HG03457 (cell line): ENCODE data around the gene ADGRA1.
"Not testable (repeated sequence)": the region's sequence is repeated elsewhere in the genome, so short reads cannot be mapped to it uniquely, and the experiment has no call there.

Experiments used
- ATAC-seq: cut with Tn5 transposase; IDR thresholded peaks from one replicate; pipeline ENCODE4 v1.9.1; 2021; ENCODE audit warnings: moderate number of reproducible peaks; ENCODE audit not compliant: unreplicated experiment

ADGRA1 gene

DNA sequence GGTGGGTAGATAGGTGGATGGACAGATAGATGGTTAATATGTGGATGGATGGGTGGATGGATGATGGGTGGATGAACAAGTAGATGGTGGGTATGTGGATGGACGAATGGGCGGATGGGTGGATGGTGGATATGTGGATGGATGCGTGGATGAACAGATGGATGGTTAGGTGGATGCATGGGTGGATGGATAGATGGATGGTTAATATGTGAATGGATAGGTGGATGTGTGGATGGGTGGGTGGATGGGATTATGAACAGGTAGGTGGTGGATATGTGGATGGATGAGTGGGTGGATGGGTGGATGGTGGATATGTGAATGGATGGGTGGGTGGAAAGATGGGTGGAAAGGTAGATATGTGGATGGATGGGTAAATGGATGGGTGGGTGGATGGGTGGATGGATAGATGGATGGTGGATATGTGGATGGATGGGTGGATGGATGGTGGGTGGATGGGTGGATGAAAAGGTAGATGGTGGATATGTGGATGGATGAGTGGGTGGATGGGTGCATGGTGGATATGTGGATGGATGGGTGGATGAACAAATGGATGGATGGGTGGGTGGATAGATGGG lies 87.1 kb downstream of the ADGRA1 start:
- ATAC-seq: no peak

DNA sequence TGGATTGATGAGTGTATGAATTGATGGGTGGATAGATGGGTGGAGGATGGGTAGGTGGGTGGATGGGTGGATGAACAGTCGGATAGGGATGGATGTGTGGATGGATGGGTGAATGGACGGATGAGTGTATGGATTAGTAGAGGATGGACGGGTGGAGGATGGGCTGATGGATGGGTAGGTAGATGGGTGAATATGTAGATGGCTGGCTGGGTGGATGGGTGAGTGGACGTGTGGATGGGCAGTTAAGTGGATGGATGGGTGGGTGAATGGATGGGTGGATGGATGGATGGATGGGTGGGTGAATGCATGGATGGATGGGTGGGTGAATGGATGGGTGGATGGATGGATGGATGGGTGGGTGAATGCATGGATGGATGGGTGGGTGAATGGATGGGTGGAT lies 87.9 kb downstream of the ADGRA1 start:
- ATAC-seq: not testable (repeated sequence)

DNA sequence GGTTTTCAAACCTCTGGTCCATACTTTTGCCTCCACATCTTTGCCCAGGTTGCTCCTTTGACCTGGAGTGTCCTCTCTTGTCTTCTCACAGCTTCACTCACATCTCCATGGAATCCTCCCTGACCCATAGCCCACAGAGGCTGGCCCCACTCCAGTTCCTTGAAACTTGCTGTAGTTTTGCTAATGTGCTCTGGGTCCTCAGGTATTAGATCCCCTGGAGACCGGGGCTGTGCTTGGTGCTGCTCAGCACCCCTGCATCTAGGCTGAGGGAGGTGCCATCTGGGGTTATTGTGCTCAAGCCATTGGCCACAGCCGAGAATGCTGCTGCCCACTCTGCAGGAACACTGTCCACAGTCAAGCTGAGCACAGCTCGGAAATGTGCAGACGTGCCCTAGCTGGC lies 88.8 kb downstream of the ADGRA1 start:
- ATAC-seq: no peak

DNA sequence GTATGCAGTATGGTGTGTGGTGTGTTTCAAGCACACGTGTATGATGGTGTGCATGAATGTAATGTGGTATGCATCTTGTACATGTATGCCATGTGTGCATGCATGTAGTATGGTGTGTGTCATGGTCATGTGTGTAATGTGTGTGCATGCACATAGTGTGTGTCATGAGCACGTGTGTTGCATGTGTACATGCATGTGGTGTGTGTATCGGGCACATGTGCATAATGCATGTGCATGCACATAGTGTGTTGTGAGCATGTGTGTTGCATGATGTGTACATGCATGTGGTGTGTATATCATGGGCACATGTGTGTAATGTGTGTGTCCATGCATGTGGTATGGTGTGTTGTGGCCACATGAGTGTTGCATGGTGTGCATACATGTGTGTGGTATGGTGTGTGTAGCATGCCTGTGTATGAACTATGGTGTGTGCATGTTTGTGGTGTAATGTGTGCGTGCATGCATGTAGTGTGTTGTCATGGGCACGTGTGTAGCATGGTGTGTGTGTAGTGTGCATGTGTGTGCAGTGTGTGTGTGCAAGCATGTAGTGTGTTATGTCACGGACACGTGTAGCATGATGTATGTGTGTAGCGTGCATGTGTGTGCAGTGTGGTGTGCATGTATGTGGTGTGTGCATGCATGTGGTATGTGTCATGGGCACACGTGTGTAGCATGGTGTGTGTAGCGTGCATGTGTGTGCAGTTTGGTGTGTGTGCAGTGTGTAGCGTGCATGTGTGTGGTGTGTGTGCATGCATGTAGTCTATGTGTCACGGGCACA lies 89.8 kb downstream of the ADGRA1 start:
- ATAC-seq: no peak

DNA sequence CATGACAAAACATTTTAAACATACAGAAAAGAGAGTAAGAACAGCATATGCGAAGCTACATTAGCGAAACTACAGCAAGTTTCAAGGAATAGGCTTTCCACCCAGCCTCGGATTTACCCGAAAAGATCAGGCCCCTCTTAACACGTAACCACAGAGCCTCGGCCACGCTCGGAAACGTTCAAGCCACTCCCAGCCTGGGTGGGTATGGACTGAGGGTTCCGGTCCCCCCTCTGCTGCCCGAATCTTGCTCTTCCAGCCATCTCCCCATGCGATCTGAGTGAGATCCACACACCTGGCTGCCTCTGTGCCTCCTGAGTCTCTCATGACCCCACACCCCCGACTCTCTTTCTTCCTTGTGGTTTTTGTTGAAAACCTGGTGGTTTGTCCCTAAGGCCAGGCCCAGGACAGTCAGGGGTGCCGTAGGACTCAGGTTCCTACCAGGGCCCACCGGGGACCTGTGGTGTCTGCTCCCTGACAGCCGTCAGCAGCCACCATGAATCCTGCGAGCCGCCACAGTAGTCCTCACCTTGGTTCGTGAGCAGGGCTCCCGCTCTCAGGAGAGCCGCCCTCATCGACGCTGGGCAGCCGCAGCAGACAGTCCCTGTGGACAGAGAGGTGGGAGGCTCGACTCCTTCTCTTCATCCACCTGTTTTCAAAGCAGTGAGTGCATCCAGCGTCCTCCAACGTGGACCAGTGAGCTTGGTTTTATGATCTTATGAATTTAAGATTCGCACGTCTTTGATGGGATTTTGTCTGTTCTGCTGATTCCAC lies 90.8 kb downstream of the ADGRA1 start:
- no peak for ATAC-seq

DNA sequence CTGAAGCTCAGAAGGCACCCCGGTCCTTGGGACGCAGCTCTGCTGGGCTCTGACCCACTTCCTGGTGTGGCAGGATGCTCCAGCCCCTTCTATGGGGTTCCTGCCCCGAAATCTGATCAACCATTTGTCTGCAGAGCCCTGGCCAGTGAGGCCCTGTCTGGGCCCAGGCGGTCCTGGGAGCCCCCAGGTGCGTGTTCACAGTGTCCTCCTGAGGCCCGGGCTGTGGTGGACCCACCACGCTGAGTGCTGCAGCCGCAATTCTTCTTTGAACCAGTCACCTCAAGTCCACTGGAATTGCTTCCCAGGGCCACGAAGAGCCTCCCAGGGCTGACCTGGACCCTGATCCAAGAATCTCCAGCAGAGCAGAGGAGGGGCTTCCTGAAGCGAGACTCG lies 91.4 kb downstream of the ADGRA1 start:
- no peak for ATAC-seq

DNA sequence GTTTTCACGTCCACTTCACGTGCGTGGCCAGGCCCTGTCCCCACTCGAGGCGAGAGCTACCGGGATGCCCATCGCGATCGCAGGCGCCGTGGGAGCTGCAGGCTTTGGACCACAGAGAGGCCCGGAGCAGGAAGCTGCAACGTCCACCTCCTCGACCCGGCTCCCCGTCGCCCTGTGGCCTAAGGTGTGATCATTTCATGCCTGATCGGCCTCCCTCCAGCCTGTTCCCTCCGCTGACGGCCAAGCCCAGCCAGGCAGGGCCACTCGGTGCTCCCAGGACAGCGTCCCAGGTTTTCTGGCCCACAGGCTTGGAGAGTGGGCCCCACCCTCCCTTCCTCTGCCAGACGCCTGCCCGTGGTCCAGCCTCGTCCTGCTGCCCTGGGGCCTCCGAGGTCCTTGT lies 91.9 kb downstream of the ADGRA1 start:
- ATAC-seq: no peak

DNA sequence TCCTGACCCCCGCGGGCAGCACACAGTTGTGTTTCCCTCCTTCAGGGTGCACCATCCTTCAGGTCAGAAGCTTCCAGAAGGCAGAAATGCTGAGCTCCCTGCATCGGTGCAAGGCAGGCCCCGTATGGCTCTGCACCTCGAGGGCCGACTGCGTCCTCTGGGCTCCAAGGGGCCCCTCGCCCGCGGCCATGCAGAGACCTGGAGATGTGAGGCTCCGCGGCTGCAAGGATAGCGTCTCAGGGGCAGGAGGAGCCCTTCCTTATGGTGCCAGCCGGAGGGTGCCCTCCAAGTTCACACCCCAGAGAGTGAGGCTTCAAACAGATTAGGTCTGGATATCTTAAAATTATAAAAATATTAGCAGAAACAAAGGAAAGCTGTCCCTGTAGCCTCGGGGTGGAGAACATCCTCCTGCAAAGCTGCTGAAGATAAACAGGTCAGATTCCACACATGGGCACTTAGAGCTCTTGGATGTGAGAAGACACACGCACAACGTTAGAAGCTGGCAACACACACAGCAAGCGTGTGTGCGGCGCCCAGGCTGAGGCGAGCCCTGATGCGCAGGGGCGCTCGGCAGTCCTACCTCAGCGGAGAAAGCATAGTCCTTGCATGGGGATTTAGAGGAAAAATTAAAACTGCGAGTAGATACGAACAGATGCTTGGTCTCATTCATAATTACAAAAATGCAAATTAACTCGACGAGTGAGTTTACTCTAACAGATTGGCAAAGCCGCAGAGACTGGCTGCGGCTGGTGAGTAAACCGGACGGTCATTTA lies 92.7 kb downstream of the ADGRA1 start:
- ATAC-seq: no peak

DNA sequence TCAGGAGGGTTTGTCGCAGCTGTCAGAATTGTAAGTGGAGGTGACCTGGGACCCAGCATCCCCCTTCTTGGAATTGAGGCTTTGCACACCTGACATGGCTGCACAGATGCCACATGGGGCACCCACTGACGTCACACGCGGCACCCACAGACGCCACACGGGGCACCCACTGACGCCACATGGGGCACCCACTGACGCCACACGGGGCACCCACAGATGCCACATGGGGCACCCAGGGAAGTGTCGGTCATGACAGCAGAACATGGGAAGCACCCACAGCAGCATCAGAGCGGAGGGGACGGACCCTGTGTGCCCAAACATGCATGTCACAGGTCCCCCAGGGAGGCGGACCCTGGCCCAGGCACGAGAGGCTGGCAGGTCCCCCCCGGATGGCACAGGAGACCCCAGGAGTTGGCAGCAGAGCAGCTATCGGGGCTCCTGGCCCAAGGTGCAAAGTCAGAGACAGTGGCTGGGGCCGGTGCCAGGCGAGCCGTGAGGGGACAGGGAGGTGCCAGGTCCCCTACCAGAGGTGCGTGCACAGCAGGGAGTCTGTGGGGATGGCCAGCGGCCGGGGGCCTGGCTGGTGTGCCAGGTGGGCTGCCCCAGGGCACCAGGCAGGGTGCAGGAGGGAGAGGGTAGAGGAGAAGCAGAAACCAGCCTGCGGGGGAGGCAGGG lies 93.4 kb downstream of the ADGRA1 start:
- ATAC-seq: no peak
